Gastrocnemius medialis (tissue), 4 donors: Measurements from ENCODE around the gene TESK2. TPM values are rescaled to one million over a fixed set of nuclear protein-coding genes. Genes with fewer than 3 reads are reported as not detected.

Experiments
- ATAC-seq, 2 donors: fragments of 150-250 bp; one replicate each; pipeline ENCODE4 v1.9.1; 2016
- DNase-seq, 2 donors: peaks; one replicate each; pipeline ENCODE4 v3.0.0-alpha.2; 2019
- H3K27ac ChIP-seq, 4 donors: fragments of 200-600 bp; sonication (generic); 1 replicate in 1 of 4; 2 replicates in 3 of 4; pipeline ENCODE4 v1.5.1; 2016 to 2018; ENCODE audit warnings: mild to moderate bottlenecking in 2 of 4, moderate library complexity in 1 of 4
- H3K27me3 ChIP-seq, 3 donors: fragments of 200-600 bp; sonication (generic) in 2 of 3; 1 replicate in 1 of 3; 2 replicates in 2 of 3; pipeline versions ENCODE4 v1.5.1 to v1.6.0; 2016 to 2019; ENCODE audit warnings: mild to moderate bottlenecking in 1 of 3, moderate library complexity in 1 of 3
- H3K36me3 ChIP-seq, 2 donors: fragments of 200-600 bp; sonication (generic) in 1 of 2; one replicate each; pipeline ENCODE4 v1.5.1; 2017 to 2018
- H3K4me1 ChIP-seq, 2 donors: fragments of 200-600 bp; sonication (generic) in 1 of 2; one replicate each; pipeline ENCODE4 v1.5.1; 2016 to 2017; ENCODE audit warnings: mild to moderate bottlenecking in 2 of 2
- H3K4me3 ChIP-seq, 4 donors: fragments of 200-600 bp; sonication (generic) in 3 of 4; 1 replicate in 1 of 4; 2 replicates in 3 of 4; pipeline ENCODE4 v1.5.1; 2016 to 2019; ENCODE audit warnings: mild to moderate bottlenecking in 2 of 4
- H3K9me3 ChIP-seq, 3 donors: fragments of 200-600 bp; sonication (generic) in 2 of 3; 1 replicate in 1 of 3; 2 replicates in 2 of 3; pipeline ENCODE4 v1.5.1; 2016 to 2019
- POLR2A ChIP-seq, 2 donors: fragments of 450-650 bp; IDR thresholded peaks; one replicate each; pipeline ENCODE4 v1.6.1; 2017; ENCODE audit warnings: antibody characterized with exemption in 2 of 2, mild to moderate bottlenecking in 2 of 2, moderate library complexity in 2 of 2
- in situ Hi-C, 4 donors: fragments of 200-750 bp; cut with MboI; loops; one replicate each; pipeline versions ENCODE4 v1.15.0 to v1.8.0; 2017; ENCODE audit warnings: low sequenced_read_pairs in 4 of 4
- intact Hi-C: fragments of 100-400 bp; cut with DNase I; formaldehyde crosslinking; loops from one replicate; pipeline ENCODE4 v1.15.1; 2023; ENCODE audit warnings: low total_unique reads
- total RNA-seq, 4 donors: library from RNA; depleted of rRNA; stranded (reverse); fragments of >200 nt; gene quantifications; one replicate each; pipeline versions ENCODE4 v1.1.0 to v1.2.3, GENCODE V29; 2016
- TF ChIP-seq, protein P1 (sequence below), 5 experiments: fragments of 450-650 bp in 3 of 5; fragments of 200-600 bp in 2 of 5; sonication (generic) in 2 of 5; IDR thresholded peaks in 4 of 5; conservative IDR thresholded peaks in 1 of 5; 1 replicate in 4 of 5; 2 replicates in 1 of 5; pipeline ENCODE4 v1.5.1; 2016 to 2019; ENCODE audit warnings: antibody characterized with exemption in 5 of 5, mild to moderate bottlenecking in 3 of 5, moderate library complexity in 3 of 5

Gene TESK2
- total RNA-seq, 4 donors from 2014 or later: 3.4 to 5.8 (median 4.5) TPM

DNA sequence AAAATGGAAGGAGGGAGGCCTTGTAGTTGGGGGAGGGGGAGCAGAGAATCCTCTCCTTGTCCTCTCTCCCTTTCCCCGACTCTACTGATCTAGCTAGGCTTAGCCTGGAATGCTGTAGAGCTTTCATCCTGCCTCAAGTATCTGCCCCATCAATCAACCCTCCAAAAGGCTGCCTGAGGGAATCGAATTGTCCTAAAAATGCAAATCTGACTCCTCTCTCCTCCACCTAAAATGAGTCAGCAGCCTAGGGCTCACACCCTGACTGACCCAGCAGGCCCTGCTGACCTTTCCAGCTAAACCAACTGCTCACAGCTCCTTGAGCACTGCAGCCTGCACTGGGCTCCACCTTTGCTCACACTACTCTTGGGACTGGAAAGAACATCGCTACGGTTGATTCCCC is 161.5 kb downstream of the TESK2 start:
- Histone ChIP-seq H3K36me3 (peaks cover 0 to 42% of the 10 kb centered on the region in 2 donors), H3K27me3 (no peaks in the 10 kb centered on the region), H3K27ac (no peak overlapping the region), H3K9me3 (no peaks in the 10 kb centered on the region), H3K4me3 (no peak overlapping the region), H3K4me1 (peaks cover 5 to 23% of the 10 kb centered on the region in 2 donors)
- ATAC-seq (no peak), DNase-seq (no peak)
- TF ChIP-seq, protein P1, sequence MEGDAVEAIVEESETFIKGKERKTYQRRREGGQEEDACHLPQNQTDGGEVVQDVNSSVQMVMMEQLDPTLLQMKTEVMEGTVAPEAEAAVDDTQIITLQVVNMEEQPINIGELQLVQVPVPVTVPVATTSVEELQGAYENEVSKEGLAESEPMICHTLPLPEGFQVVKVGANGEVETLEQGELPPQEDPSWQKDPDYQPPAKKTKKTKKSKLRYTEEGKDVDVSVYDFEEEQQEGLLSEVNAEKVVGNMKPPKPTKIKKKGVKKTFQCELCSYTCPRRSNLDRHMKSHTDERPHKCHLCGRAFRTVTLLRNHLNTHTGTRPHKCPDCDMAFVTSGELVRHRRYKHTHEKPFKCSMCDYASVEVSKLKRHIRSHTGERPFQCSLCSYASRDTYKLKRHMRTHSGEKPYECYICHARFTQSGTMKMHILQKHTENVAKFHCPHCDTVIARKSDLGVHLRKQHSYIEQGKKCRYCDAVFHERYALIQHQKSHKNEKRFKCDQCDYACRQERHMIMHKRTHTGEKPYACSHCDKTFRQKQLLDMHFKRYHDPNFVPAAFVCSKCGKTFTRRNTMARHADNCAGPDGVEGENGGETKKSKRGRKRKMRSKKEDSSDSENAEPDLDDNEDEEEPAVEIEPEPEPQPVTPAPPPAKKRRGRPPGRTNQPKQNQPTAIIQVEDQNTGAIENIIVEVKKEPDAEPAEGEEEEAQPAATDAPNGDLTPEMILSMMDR (IDR thresholded peaks at IDR 0.05 in 4 of 5, conservative IDR thresholded peaks at IDR 0.05 in 1 of 5): no peak
- no peak for TF ChIP-seq POLR2A (IDR thresholded peaks at IDR 0.05)
- intact Hi-C loops: no loop called here
- in situ Hi-C loops: no loop called here

DNA sequence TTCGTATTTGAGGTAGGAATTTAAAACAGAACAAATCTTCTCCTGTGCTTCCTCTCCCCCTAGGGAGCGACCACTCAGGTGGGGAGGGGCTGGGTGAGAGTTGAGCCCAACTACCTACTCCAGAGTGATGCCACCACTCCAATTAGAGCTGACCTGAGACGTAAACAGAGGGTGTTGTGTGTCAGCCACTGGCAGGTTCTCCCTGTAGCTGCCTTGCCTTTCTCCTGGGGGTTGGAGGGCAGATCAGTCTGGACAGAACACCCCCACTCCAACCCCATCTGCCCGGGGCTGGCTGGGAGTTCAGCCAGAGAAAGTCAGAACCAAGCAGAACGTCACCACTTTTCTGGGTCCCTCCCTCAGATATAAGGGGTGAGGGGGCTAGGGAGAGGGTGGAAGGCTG is 162.3 kb downstream of the TESK2 start:
- intact Hi-C loops (no loop called here), in situ Hi-C loops (no loop called here)
- Histone ChIP-seq H3K4me3 (no peak overlapping the region), H3K36me3 (peaks cover 0 to 37% of the 10 kb centered on the region in 2 donors), H3K4me1 (peaks cover 5 to 23% of the 10 kb centered on the region in 2 donors), H3K9me3 (no peaks in the 10 kb centered on the region), H3K27me3 (no peaks in the 10 kb centered on the region), H3K27ac (peak overlapping the region in 1 of 4 donors; percentile 31)
- TF ChIP-seq, protein P1 (IDR thresholded peaks at IDR 0.05 in 4 of 5, conservative IDR thresholded peaks at IDR 0.05 in 1 of 5): no peak
- no peak for TF ChIP-seq POLR2A (IDR thresholded peaks at IDR 0.05)
- no peak for ATAC-seq
- no peak for DNase-seq

DNA sequence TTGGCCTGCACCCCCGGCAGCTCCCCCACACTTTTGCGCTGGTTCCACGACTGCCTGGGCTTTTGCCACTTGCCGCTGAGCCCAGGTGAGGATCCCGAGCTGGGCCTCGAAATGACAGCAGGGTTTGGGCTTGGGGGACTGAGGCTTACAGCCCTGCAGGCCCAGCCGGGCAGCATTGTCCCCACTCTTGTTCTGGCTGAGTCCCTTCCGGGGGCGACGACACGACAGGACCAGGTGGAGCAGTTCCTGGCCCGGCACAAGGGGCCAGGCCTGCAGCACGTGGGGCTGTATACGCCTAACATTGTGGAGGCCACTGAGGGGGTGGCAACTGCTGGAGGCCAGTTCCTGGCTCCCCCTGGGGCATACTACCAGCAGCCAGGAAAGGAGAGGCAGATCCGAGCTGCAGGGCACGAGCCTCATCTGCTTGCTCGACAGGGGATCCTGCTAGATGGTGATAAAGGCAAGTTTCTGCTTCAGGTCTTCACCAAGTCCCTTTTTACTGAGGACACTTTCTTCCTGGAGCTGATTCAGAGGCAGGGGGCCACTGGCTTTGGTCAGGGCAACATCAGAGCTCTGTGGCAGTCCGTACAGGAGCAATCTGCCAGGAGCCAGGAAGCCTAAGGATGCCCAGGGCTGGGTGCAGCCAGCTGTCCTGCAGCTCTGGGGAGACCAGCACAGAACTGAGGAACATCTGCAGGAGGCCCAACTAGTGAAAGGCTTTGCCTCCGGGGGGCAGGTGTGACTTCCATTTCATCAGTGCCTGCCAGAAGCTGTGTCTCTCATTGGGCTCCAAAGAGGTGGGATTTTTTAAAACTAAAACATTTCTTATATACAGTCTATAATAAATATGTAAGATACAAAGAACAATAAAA is 163.1 kb downstream of the TESK2 start:
- ATAC-seq (no peak), DNase-seq (no peak)
- H3K27ac ChIP-seq: no peak overlapping the region
- no peak for TF ChIP-seq POLR2A (IDR thresholded peaks at IDR 0.05)
- TF ChIP-seq, protein P1 (IDR thresholded peaks at IDR 0.05 in 4 of 5, conservative IDR thresholded peaks at IDR 0.05 in 1 of 5): no peak
- H3K9me3 ChIP-seq: no peaks in the 10 kb centered on the region
- no peaks in the 10 kb centered on the region for H3K27me3 ChIP-seq
- peaks cover 0 to 29% of the 10 kb centered on the region in 2 donors for H3K36me3 ChIP-seq
- intact Hi-C loops: no loop called here
- H3K4me3 ChIP-seq: peak overlapping the region in 2 of 4 donors; percentile 66 to 72
- in situ Hi-C loops: no loop called here
- peaks cover 5 to 23% of the 10 kb centered on the region in 2 donors for H3K4me1 ChIP-seq

DNA sequence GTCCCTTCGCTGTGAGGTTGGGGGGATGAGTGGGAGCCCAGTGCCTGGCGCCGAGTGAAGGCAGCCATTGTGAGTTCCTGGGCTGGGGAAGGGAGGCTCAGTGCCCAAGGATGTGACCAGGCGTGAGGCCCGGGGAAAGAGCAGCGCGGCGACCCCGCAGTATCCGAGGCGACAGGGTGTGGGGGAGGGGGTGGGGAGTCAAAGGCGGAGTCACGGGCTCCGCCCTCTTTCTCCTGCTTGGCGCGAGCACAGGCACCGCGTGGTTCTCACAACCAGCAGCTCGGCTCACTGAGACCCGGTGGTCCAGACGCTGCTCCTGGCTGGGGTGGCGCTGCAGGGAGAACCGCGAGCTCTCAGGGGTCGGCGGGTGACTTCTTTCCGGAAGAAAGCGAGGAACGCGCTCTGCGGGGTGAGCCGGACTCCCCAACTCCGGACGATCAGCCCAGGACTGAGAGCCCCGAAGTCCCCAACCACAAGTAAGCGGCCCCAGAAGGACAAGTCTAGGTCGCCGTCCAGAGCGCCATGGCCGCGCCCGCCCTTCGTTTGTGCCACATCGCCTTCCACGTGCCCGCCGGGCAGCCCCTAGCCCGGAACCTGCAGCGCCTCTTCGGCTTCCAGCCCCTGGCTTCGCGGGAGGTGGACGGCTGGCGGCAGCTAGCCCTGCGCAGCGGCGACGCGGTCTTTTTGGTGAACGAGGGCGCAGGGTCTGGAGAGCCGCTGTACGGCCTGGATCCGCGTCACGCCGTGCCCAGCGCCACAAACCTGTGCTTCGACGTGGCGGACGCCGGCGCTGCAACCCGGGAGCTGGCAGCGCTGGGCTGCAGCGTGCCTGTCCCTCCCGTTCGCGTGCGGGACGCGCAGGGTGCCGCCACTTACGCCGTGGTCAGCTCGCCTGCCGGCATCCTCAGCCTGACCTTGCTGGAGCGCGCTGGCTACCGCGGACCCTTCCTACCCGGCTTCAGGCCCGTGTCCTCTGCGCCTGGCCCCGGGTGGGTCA is 164.0 kb downstream of the TESK2 start, which contains the start of gene HPDL:
Gene HPDL (plus strand): TSS at position 269 of the 997 bp plus-strand sequence. CDS start 254 bp downstream, at position 523.
- H3K36me3 ChIP-seq: peaks cover 0 to 19% of the 10 kb centered on the region in 2 donors
- H3K27me3 ChIP-seq: no peaks in the 10 kb centered on the region
- peak; percentile 38 to 66 for DNase-seq
- TF ChIP-seq POLR2A (IDR thresholded peaks at IDR 0.05): peak; percentile 24 to 47
- TF ChIP-seq, protein P1 (IDR thresholded peaks at IDR 0.05 in 4 of 5, conservative IDR thresholded peaks at IDR 0.05 in 1 of 5): no peak
- peaks cover 5 to 23% of the 10 kb centered on the region in 2 donors for H3K4me1 ChIP-seq
- peak within 1 kb of the TSS; percentile 66 to 72 (median 70) for H3K4me3 ChIP-seq
- in situ Hi-C loops (no loop called here), intact Hi-C loops (no loop called here)
- peak; percentile 85 to 87 for ATAC-seq
- peak within 1 kb of the TSS in 3 of 4 donors; percentile 5 to 33 (median 30) for H3K27ac ChIP-seq
- H3K9me3 ChIP-seq: no peaks in the 10 kb centered on the region
